Right lobe of liver (tissue), 4 donors: Measurements from ENCODE around the gene POC5.

Source experiments
- CTCF ChIP-seq, 4 donors: fragments of 200-600 bp in 3 of 4; fragments of 450-650 bp in 1 of 4; IDR thresholded peaks; one replicate each; pipeline versions ENCODE4 v1.5.1 to v1.8.0; 2016 to 2022; ENCODE audit warnings: antibody characterized with exemption in 4 of 4, mild to moderate bottlenecking in 2 of 4
- POLR2A ChIP-seq: fragments of 450-650 bp; IDR thresholded peaks from one replicate; pipeline ENCODE4 v1.6.1; 2017; ENCODE audit warnings: antibody characterized with exemption, mild to moderate bottlenecking
- donor health status: DM: no; HTN: no; CAD: no.
- donor health status: DM: no; HTN: no; CAD: no.
- donor health status: DM: no; HTN: yes; CAD: no.

GRCh38 chr5:75630875-75631274, 86.4 kb downstream of the POC5 start:
- TF ChIP-seq CTCF (IDR thresholded peaks at IDR 0.05) (no peak), POLR2A (no peak)
